Panc1 (cell line): ENCODE data around the gene RALA.

ENCODE experiments used
- CTCF ChIP-seq: fragments of 450-650 bp; IDR thresholded peaks from 2 replicates; pipeline ENCODE4 v1.5.1; 2017; ENCODE audit warnings: mild to moderate bottlenecking
- POLR2AphosphoS5 ChIP-seq: IDR thresholded peaks from 2 replicates; pipeline ENCODE4 v1.6.1; 2012; ENCODE audit warnings: mild to moderate bottlenecking, low read depth, low read length, moderate library complexity
- REST ChIP-seq, 2 experiments: IDR thresholded peaks; 2 replicates each; pipeline ENCODE4 v1.6.1; 2011 to 2012; ENCODE audit warnings: low read depth in 2 of 2, control low read depth in 1 of 2, low read length in 1 of 2, mild to moderate bottlenecking in 1 of 2, moderate library complexity in 1 of 2; ENCODE audit not compliant: insufficient read depth in 1 of 2
- TCF7L2 ChIP-seq: IDR thresholded peaks from 2 replicates; pipeline ENCODE4 v1.6.1; 2011; ENCODE audit warnings: mild to moderate bottlenecking, low read depth, low read length, inconsistent platforms

- TF ChIP-seq POLR2AphosphoS5 (no peak), CTCF (no peak), REST (IDR thresholded peaks at IDR 0.05; ENCODE audit: insufficient read depth in 1 of 2, low read depth in 2 of 2, low read length in 1 of 2) (no peak), TCF7L2 (no peak)
Observed at GRCh38 chr7:39621261-39621660, 2.1 kb upstream of the RALA start.
